Fibroblast of skin of right quadriceps (primary cell): ENCODE measurements around the gene EMP2.
A peak's percentile ranks its signal among the peaks of the same experiment; 100 is the strongest.

Experiments used
- DNase-seq: peaks from one replicate; pipeline ENCODE4 v3.0.0-alpha.2; 2013

EMP2 gene

GRCh38 chr16:10609402-10609774 lies 29.0 kb upstream of the EMP2 start:
- DNase-seq, result peak; percentile 87

GRCh38 chr16:10608687-10609401 lies 28.4 kb upstream of the EMP2 start:
- DNase-seq, result no peak

- DNase-seq, result no peak
These were observed 26.8 kb upstream of the EMP2 start for GRCh38 chr16:10607157-10607556.

GRCh38 chr16:10606607-10607006 lies 26.2 kb upstream of the EMP2 start:
- no peak for DNase-seq

- no peak for DNase-seq
These were observed 25.2 kb upstream of the EMP2 start for GRCh38 chr16:10605636-10606035.

- DNase-seq, result no peak
These were observed 21.3 kb upstream of the EMP2 start for GRCh38 chr16:10601444-10602408.

GRCh38 chr16:10600782-10601443 lies 20.5 kb upstream of the EMP2 start:
- peak; percentile 62 for DNase-seq

- no peak for DNase-seq
These were observed 19.2 kb upstream of the EMP2 start for GRCh38 chr16:10599626-10600025.

GRCh38 chr16:10598157-10598556 lies 17.8 kb upstream of the EMP2 start:
- no peak for DNase-seq

GRCh38 chr16:10597187-10597601 lies 16.8 kb upstream of the EMP2 start:
- no peak for DNase-seq

- no peak for DNase-seq
These were observed 14.0 kb upstream of the EMP2 start for GRCh38 chr16:10594312-10594950.

GRCh38 chr16:10592611-10593010 lies 12.2 kb upstream of the EMP2 start:
- no peak for DNase-seq

GRCh38 chr16:10590342-10590741 lies 9.9 kb upstream of the EMP2 start:
- no peak for DNase-seq

GRCh38 chr16:10589109-10589508 lies 8.7 kb upstream of the EMP2 start:
- DNase-seq, result no peak

GRCh38 chr16:10587622-10588021 lies 7.2 kb upstream of the EMP2 start:
- DNase-seq, result no peak

- DNase-seq, result peak; percentile 71
These were observed 4.6 kb upstream of the EMP2 start for GRCh38 chr16:10584981-10585438.

GRCh38 chr16:10583269-10583668 lies 2.9 kb upstream of the EMP2 start:
- no peak for DNase-seq

- no peak for DNase-seq
These were observed 1.1 kb upstream of the EMP2 start for GRCh38 chr16:10581507-10581906.

GRCh38 chr16:10580883-10581247 lies 467 bp upstream of the EMP2 start:
- DNase-seq, result no peak

- DNase-seq, result no peak
These were observed 828 bp downstream of the EMP2 start for GRCh38 chr16:10579575-10579964.

GRCh38 chr16:10578474-10579316 lies 1.7 kb downstream of the EMP2 start:
- DNase-seq, result no peak
